ENCODE data around the gene TACR1.

DNA sequence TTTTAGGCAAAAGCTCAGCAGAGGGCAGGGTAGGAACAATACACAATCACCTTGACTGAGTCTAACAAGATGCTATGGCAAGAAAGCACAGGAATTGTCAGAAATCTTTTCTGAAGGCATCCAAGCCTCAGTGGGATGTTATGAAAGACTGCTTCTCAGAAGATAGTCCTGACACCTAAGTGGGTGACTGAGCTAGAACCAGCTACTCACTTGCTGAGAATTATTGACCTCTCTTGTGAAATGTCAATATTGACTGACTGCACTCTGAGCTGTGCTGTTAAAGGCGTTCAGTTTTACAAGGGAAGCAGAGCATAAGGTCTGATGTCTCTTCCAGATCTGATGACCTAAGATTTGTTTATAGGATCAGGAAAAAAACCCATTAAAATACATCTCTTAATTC lies 46.1 kb downstream of the TACR1 start:
- TF ChIP-seq CTCF (IDR thresholded peaks at IDR 0.05) (no peak), ZFX (IDR thresholded peaks at IDR 0.05; ENCODE audit: borderline replicate concordance) (no peak)
